Stimulated activated CD8-positive, alpha-beta memory T cell treated with anti-CD3 and anti-CD28 coated beads, Interleukin-4, amount 100 ng/mL, for 1 hour (primary cell): Measurements from ENCODE around the gene LMX1B.
"Not testable (repeated sequence)": the region's sequence is repeated elsewhere in the genome, so short reads cannot be mapped to it uniquely, and the experiment has no call there.

Experiments
- DNase-seq, 2 donors: peaks; one replicate each; pipeline ENCODE4 v3.0.0-alpha.2; 2020; ENCODE audit warnings: low read depth in 2 of 2, low spot score in 1 of 2

The LMX1B gene

DNA sequence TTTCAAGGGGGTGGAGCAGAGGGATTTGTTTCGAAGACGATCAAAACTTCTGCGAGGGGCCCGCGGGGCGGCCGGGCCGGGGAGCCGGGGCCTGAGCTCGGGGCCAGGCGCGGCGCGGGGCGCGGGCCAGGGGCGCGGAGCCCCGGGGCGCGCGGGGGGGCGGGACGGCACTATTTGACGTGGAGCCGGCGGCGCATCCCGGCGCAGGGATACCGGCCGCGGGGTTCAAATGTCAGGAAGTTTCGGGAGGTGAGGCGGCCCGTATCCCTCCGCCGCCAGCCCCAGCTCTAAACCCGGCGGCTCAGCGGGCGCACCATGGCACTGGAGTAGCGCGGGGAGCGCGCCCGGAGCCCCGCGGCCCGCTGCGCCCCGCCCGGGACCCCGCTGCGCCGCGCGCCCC lies at the start of gene LMX1B:
LMX1B (plus strand) TSS at position 278 of the 400 bp plus-strand sequence. CDS start 522 bp downstream, outside the sequence.
- DNase-seq, result no peak

DNA sequence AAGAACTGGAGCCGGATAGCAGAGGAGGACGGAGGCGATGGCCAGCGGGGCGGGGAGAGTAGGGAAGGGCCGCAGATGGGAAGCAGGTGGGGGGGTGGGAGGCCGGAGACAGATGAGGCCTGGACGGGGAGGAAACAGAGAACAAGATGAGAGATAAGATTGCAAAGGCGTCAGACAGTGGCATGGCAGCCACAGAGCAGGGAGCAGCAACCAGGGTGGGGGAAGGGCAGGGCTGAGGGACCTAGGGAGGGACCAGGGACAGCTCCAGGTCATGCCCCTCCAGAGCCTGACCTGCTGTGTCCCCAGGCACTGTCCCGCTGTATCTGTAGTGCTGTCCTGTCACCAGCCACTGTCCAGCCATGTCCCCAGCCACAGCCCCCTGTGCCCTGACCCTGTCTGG lies 49.6 kb upstream of the LMX1B start:
- DNase-seq, result no peak

DNA sequence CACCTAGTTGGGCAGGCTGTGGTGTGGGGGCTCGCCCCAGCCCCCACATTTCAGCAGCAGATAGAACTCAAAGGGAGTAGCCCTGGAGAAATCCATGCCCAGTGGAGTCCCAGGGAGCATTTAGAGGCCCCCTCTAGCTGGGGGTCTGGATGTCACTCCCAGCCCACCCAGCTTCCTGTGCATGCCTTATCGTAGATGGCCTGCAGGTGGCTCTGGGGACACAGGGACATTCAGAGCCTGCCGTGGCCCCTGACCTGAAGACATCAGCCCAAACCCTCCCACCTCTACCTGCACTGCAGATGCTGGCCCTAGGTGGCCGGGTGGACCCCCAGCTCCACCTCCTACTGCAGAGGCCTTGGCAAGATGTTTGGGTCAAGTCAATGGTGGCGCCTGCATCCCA lies 49.0 kb upstream of the LMX1B start:
- no peak for DNase-seq

DNA sequence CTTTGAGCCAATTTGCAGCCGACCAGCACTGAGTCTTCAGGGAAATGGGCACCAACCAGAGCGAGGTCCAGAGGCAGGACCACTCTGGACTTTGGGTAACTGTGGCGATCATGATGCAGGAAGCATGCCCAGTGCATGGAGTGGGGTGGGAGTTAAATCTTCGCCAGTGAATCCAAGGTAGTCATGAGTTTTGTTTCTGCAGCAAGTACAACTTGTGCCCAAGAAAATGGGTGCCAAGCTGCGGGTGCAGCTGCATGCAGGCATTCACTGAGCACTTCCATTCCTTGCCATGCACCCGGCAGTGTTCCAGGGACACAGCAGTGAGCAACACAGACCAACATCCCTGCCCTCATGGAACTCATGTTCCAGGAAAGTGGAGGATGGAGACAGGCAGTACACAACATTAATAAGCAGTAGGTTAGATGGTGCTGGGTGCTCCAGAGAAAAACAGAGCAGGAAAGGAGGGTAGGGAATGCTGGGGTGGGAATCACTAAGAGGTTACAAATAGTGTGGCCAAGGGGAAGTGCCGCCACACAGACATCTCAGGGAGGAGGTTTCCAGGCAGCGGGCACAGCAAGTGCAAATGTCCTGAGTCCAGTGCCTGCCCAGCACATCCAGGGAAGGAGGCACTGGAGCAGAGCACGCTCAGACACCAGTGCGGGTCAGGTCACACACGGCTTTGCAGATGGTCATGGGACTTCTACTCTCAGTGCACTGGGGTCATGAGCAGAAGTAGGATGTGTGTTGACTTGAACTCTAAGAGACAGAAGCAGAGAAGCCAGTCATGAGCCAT lies 48.2 kb upstream of the LMX1B start:
- no peak for DNase-seq

DNA sequence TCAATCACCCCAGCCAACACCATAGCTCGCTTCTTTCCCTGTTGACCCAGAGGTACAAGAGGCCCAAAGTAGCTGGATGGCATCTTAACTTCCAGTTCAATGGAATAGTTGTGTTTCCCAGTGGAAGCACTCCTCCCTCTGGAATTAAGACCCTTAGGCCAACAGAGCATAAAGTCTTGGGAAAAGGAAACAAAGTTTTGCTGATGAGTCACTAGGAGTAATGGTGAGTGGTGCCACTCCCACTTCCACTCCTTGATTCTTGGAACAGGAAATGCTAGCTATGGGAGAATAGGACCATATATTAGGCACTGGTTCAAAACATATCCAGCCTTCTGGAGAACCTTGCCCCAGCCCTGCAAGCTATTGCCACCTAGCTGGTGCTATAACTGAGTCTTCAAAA lies 44.7 kb upstream of the LMX1B start:
- no peak for DNase-seq

DNA sequence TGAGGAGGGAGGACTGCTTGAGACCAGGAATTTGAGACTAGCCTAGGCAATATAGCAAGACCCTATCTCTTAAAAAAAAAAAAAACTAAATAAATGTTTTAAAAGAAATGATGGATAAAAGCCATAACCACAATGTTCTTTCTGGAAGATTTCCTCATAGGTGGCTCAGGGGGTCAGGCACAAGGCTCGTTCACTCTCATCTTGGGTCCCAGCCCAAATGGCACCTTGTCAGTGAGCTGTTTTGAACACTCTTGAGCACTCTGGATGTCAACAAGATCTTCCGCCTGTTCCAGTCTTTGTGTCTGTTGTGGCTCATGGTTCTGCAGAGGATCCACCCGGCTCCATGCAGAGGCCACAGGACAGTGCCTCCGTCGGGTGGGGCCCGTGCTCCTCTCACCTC lies 35.7 kb upstream of the LMX1B start:
- no peak for DNase-seq

DNA sequence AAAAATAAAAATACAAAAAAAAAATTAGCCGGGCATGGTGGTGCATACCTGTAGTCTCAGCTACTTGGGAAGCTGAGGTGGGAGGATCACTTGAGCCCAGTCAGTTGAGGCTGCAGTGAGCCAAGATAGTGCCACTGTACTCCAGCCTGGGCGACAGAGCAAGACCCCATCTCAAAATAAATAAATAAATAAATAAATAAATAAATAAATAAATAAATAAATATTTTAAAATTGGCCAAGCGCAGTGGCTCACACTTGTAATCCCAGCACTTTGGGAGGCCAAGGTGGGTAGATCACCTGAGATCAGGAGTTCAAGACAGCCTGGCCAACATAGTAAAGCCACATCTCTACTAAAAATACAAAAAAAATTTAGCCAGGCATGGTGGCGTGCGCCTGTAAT lies 33.4 kb upstream of the LMX1B start:
- DNase-seq, result not testable (repeated sequence)

DNA sequence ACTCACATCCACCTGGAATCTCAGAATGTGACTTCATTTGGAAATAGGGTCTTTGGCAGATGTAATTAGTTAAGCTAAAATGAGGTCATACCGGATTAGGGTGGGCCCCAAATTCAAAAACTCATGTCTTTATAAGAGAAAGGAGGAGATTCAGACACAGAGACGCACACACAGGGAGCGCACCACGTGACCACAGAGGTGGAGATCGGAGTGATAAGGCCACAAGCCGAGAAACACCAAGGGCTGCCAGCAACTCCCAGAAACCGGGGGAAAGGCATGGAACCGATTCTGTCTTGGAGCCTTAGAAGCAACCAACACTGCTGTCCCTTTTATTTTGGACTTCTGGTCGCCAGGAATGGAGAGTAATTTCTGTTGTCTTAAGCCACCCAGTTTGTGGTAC lies 31.8 kb upstream of the LMX1B start:
- no peak for DNase-seq

DNA sequence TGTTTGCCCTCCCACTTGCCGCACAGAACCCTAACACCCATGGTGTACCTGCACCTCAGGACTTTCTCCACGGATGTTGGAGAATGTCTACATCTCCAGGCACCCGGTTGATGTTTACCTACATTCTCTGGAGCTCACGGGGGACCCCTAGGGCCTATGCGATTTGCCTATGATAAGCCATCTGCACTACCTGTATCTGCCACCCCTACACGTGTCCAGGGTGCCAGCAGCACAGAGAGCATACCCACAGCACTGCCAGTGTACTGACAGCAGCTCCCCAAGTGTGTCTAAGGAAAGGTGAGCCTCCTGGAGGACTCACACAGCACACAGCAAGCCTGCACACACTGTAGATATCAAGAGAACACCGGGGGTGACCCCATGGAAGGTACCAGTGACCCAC lies 31.3 kb upstream of the LMX1B start:
- no peak for DNase-seq

DNA sequence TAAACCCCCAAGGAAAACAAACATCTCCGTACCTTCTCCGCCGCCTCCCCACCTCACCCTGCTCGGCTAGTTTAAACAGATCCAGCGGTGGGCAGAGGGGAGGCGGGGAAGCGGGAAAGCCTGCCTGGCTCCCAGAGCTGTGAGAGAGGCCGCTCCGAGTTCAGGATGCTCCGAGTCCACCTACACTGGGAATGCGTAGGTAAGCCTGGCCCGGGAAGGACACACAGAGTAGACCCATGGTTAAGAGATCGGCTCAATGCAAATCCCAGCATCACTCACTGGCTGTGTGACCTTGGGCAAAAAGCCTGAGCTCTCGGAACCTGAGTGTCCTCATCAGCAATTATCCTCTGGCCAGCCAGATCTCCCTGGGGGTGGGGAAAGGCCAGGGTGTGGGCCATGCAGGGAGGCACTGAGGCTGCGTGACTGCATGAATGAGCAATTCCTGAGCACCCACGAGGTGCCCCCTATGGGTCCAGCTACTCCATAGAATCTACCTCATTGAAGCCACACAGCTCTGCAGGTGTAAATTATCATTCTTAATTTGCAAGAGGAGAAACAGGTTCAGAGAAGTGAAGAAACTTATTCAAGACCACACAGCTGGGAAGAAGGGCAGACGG lies 30.5 kb upstream of the LMX1B start:
- DNase-seq, result no peak

DNA sequence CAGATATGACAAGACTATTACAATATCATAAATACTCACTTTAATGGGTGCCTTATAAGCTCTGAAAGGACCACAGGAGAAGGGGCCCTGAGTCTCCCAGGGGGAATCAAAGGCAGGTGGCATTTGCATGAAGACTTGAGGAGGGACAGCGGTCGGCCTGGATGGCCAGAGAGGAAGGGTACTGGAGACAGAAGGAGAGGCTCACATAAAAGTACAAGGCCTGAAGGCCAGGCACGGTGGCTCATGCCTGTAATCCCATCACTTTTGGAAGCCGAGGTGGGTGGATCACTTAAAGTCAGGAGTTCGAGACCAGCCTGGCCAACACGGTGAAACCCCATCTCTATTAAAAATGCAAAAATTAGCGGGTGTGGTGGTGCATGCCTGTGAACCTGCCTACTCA lies 29.1 kb upstream of the LMX1B start:
- DNase-seq, result no peak

DNA sequence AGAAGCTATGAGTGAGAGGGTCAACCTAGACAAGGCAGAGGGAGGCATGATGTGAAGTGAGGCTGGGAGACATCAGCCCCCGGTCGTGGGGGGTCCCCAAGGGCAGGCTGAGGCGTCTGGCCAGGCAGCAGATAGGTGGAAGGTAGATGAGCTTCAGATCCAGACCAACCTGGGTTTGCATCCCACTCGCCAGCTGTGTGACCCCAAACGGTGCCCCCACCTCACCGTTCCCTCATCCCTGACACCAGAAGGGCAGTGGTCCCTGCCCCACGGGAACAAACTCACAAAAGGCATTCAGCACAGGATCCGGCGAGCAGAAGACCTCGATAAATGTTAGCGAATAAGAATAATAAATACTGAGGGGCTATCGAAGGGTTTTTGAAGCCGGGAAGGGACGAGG lies 27.5 kb upstream of the LMX1B start:
- no peak for DNase-seq

DNA sequence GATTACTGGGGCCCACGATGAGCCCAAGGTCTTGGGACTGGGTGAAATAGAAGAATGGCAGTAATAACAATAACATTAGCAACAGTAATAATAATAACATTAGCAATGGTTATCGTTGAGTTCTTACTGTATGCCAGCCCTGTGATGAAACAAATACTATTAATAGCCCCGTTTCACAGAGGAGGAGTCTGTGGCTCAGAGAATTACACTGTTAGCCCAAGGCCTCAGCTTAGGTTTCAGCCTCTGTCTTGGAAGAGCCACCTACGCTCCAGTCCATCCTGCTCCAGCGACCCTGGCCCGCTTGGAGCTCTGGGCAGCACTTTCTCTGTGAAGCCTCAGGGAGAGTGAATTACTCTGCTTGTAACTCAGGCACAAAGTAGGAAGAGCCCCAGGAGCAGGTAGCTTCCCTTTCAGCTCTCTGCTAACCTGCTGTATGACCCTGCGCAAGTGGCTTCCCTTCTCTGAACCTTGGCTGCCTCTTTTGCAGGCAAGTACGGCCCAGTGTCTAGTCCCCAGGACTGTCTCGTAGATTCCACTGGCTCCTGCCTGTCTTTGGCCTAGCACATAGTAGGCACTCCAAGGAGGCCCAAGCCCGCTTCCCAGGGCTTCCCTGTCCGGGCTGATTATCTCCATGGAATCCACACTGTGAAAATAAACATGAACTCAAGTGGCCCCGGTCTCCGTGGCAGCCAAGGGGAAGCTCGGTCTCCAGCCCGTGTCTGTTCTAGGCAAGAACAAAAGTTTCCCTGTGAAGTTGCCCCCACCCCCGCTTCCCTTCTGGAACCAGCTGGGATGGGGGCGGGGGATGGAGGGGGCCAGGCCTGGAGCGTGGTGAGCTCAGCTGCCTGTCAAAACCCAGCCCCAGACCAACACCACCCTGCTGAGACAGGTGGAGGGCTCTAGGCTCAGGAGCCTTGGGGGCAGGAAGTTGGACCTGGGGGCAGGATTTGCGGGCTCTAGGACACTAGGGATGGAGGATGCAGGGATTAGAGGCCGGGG lies 26.2 kb upstream of the LMX1B start:
- DNase-seq, result no peak

DNA sequence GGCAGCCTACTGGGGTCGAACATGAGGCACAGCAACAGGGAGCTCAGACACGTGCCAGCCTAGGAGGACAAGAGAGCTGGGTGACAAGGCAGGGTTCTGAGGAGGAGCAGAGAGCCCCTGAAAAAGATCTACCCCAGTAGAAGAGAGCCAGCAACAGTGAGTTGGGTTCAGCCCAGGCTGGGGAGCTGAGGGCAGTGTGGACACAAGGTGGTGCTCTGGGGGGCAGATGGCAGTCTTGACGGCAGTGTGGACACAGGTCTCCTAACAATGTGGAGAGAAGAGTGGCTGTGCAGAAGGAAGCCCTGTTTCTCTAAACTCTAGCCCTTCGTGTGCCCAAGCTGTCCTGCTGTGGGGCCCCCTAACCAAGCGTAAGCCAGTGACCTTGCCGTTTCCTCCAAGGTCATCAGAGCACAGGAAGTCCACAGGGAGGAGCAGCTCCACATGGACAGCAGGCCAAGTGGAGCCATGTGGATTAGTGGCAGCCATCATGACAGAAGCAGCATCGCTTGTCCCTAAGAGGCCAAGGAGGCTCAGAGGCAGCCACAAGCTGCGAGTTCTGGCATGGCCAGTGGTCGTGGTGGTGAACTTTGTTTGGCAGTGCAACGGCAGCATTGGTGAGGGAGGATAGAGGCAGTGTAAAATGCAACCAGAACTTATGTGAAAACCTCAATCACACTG lies 25.1 kb upstream of the LMX1B start:
- DNase-seq, result no peak

DNA sequence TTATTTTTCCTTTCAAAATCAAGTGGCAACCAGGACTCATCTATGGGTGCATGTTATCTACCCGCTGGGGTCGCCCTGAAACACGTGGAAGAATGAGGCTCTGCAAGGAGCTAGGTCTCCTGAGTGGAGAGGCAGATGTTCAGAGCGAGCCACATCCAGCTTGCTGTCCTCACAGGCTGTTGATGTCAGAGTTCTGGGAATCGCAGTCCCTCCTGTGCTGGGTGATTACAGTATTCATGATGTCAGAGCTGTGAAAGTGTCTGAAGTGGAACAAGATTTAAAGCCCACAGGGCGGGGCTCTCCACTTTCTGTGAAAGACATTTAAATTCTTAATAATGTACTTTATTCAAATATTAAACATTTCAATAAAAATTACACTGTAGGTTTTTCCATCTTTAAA lies 24.4 kb upstream of the LMX1B start:
- no peak for DNase-seq

DNA sequence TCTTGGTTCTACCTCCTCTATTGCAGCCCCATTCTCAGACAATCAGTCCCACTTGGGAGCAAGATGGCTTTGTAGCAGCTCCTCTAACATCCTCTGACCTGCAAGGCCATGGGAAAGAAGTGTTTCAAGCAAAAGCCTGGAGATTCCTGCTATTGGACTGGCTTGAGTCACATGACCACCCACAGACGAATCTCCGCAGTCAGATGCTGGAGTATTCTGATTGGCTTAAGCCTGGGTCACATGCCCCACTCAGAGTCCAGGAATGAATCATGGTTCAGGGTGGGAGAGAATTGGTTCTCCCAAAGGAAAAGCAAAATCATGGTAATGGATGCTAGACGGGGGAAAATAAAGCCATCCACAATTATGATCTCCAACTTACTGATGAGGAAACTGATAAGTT lies 22.6 kb upstream of the LMX1B start:
- DNase-seq, result no peak

DNA sequence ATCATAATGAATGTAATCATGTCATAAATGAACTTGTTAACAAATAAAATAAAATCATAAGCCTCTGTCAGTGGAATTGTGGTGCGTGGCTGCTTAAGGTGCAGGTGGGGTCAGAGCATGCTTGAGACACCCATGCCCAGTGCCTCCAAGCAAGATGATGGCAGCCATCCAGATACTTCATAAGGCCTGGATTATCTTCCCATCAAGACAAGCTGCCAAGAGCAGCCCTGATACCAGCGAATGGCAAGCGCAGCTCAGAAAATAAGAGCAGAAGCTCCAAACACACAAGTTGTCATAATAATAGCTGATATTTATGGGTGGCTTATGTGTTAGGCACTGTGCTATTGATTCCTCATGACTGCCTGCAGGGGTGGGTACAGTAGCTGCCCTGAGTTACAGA lies 21.8 kb upstream of the LMX1B start:
- no peak for DNase-seq

DNA sequence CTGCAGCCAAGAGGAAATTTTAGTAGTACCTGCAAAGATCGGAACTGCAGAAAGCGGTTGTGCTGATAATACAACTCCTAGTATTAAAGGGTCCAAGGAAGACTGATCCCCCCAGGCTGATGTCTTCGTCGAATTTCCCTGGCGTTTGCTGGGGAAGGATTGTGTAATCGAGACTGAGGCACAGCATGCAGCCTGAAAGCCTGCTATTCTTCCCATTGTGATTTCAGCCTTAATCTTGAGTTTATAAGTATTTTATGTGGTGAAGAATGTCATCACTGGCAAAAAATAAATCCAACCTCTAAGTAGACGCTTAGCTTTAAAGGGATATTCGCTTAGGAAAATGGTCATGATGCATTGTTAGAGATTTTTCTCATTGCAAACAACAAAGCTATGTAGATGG lies 21.3 kb upstream of the LMX1B start:
- DNase-seq, result no peak

DNA sequence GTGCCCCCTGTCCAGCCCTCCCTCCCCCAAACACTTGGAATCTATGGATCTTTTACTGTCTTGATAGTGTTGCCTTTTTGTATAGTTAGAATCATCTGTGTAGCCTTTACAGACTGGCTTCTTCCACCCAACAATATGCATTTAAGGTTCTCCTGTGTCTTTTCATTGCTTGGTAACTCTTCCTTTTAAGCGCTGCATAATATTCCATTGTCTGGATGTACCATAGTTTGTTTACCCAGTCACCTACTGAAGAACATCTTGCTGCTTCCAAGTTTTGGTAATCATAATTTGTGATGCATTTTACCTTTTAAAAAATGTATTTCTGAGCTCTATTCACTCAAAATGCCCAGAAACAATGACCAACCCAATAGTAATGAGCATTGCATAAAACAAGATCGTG lies 17.7 kb upstream of the LMX1B start:
- DNase-seq, result no peak

DNA sequence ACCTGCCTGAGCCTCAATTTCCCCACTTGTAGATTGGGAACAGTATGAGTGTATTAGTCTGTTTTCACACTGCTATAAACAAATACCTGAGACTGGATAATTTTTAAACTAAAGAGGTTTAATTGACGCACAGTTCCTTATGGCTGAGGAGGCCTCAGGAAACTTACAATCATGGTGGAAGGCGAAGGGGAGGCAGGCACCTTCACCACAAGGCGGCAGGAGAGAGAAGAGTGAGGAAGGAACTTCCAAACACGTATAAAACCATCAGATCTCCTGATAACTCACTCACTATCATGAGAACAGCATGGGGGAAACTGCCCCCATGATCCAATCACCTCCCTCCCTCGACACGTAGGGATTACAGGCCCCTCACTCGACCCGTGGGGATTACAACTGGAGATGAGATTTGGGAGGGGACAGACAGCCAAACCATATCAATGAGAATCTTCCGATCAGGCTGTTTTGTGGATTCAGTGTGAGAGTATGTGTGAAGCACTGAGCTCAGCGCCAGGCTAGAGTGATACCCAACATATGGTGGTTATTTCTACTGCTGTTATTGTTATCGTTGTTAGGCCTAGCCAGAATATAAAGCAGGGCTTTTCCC lies 14.6 kb upstream of the LMX1B start:
- DNase-seq, result no peak
